Right lobe of liver (tissue), 6 donors: ENCODE data around the gene OPN1MW. TPM values are rescaled to one million over a fixed set of nuclear protein-coding genes. Genes with fewer than 3 reads are reported as not detected.
"Not testable (repeated sequence)": the region's sequence is repeated elsewhere in the genome, so short reads cannot be mapped to it uniquely, and the experiment has no call there.

Experiments
- ATAC-seq, 4 donors: fragments of 200-7000 bp; cut with Tn5 transposase; one replicate each; pipeline ENCODE4 v1.9.1; 2020; ENCODE audit warnings: mild to moderate bottlenecking in 4 of 4, moderate library complexity in 4 of 4
- DNase-seq, 3 donors: peaks; one replicate each; pipeline ENCODE4 v3.0.0-alpha.2; 2020
- H3K27ac ChIP-seq, 3 donors: fragments of 200-600 bp; one replicate each; pipeline ENCODE4 v1.8.0; 2022
- H3K27me3 ChIP-seq, 2 donors: fragments of 200-600 bp; one replicate each; pipeline ENCODE4 v1.8.0; 2022
- H3K36me3 ChIP-seq, 4 donors: fragments of 200-600 bp; sonication (generic) in 1 of 4; one replicate each; pipeline versions ENCODE4 v1.5.1 to v1.8.0; 2017 to 2022; ENCODE audit warnings: control low read depth in 1 of 4
- H3K4me1 ChIP-seq, 4 donors: fragments of 200-600 bp; sonication (generic) in 1 of 4; one replicate each; pipeline versions ENCODE4 v1.5.1 to v1.8.0; 2017 to 2022; ENCODE audit warnings: control low read depth in 1 of 4
- H3K4me3 ChIP-seq, 3 donors: fragments of 200-600 bp; one replicate each; pipeline ENCODE4 v1.8.0; 2022
- H3K9me3 ChIP-seq, 4 donors: fragments of 200-600 bp; sonication (generic) in 1 of 4; one replicate each; pipeline versions ENCODE4 v1.5.1 to v1.8.0; 2017 to 2022; ENCODE audit warnings: control low read depth in 1 of 4
- POLR2A ChIP-seq: fragments of 450-650 bp; IDR thresholded peaks from one replicate; pipeline ENCODE4 v1.6.1; 2017; ENCODE audit warnings: antibody characterized with exemption, mild to moderate bottlenecking
- WGBS: methylation state at CpG from one replicate; pipeline ENCODE4 v1.1.6; 2018; ENCODE audit warnings: low coverage, low lambda C conversion rate; ENCODE audit not compliant: insufficient coverage; ENCODE audit errors: missing lambda C conversion rate; 5-methylcytosine and 5-hydroxymethylcytosine counted together
- intact Hi-C, 2 donors: fragments of 100-400 bp; cut with DNase I; formaldehyde crosslinking; loops; one replicate each; pipeline versions ENCODE4 v1.11.2 to v1.14.1; 2022
- long read RNA-seq: library from polyadenylated mRNA; unstranded; transcript quantifications from one replicate; pipeline ENCODE4 v2.0.0, GENCODE V29; 2019
- total RNA-seq, 6 experiments: library from RNA; depleted of rRNA in 2 of 6; stranded (reverse); fragments of >200 nt in 2 of 6; fragmentation: NEBNext Ultra II Directional in 3 of 6; extraction: Animal tissue kit (Norgen Biotek cat#: 25700) in 3 of 6; gene quantifications; one replicate each; pipeline versions ENCODE4 v1.1.0 to v1.2.4, GENCODE V29; 2016 to 2023
- TF ChIP-seq, protein P1 (sequence below), 4 donors: fragments of 200-600 bp in 3 of 4; fragments of 450-650 bp in 1 of 4; IDR thresholded peaks; one replicate each; pipeline versions ENCODE4 v1.5.1 to v1.8.0; 2016 to 2022; ENCODE audit warnings: antibody characterized with exemption in 4 of 4, mild to moderate bottlenecking in 2 of 4
- donor health status: DM: no; HTN: yes; CAD: no.
- donor health status: DM: no; HTN: no; CAD: no.
- donor health status: DM: no; HTN: no; CAD: no.
- donor health status: DM: no; HTN: yes; CAD: no.
- donor health status: DM: no; HTN: yes; CAD: no.

Gene OPN1MW
- total RNA-seq: not detected
- long read RNA-seq: 0 reads

- H3K4me1 ChIP-seq, ATAC-seq, H3K27ac ChIP-seq, intact Hi-C loops, H3K4me3 ChIP-seq, H3K9me3 ChIP-seq, H3K36me3 ChIP-seq, DNase-seq, H3K27me3 ChIP-seq: not testable (repeated sequence)
- WGBS: no CpG with 5 or more reads among the region's 14 CpGs
Observed at GRCh38 chrX:154182296-154182695, at the start of gene OPN1MW. OPN1MW (plus strand) TSS chrX:154182596; CDS start chrX:154182678, 82 bp downstream.

GRCh38 chrX:154135458-154136229 is 46.8 kb upstream of the OPN1MW start:
- no peak overlapping the region for H3K27ac ChIP-seq
- H3K27me3 ChIP-seq: no peaks in the 10 kb centered on the region
- H3K9me3 ChIP-seq: no peaks in the 10 kb centered on the region
- no peak for ATAC-seq
- H3K4me1 ChIP-seq: no peaks in the 10 kb centered on the region
- no peak overlapping the region for H3K4me3 ChIP-seq
- intact Hi-C loops: no loop called here
- TF ChIP-seq, protein P1, sequence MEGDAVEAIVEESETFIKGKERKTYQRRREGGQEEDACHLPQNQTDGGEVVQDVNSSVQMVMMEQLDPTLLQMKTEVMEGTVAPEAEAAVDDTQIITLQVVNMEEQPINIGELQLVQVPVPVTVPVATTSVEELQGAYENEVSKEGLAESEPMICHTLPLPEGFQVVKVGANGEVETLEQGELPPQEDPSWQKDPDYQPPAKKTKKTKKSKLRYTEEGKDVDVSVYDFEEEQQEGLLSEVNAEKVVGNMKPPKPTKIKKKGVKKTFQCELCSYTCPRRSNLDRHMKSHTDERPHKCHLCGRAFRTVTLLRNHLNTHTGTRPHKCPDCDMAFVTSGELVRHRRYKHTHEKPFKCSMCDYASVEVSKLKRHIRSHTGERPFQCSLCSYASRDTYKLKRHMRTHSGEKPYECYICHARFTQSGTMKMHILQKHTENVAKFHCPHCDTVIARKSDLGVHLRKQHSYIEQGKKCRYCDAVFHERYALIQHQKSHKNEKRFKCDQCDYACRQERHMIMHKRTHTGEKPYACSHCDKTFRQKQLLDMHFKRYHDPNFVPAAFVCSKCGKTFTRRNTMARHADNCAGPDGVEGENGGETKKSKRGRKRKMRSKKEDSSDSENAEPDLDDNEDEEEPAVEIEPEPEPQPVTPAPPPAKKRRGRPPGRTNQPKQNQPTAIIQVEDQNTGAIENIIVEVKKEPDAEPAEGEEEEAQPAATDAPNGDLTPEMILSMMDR (IDR thresholded peaks at IDR 0.05): no peak
- TF ChIP-seq POLR2A: no peak
- no peak for DNase-seq
- H3K36me3 ChIP-seq: no peaks in the 10 kb centered on the region
- 51% methylated on average over 5 of the region's 7 CpGs for WGBS

GRCh38 chrX:154136627-154137161 is 45.7 kb upstream of the OPN1MW start:
- ATAC-seq: peak; percentile 92 to 97 (median 93)
- Histone ChIP-seq H3K4me1 (no peaks in the 10 kb centered on the region), H3K27ac (peak overlapping the region in 2 of 3 donors; percentile 28 to 41), H3K27me3 (no peaks in the 10 kb centered on the region), H3K4me3 (peak overlapping the region in 2 of 3 donors; percentile 34 to 43), H3K36me3 (no peaks in the 10 kb centered on the region), H3K9me3 (no peaks in the 10 kb centered on the region)
- no peak for TF ChIP-seq POLR2A
- TF ChIP-seq, protein P1 (IDR thresholded peaks at IDR 0.05): peak; percentile 58 to 70 (median 68)
- 26% methylated on average over 25 of the region's 44 CpGs for WGBS
- peak; percentile 60 to 76 (median 72) for DNase-seq
- intact Hi-C loops: no loop called here

- no peak overlapping the region for H3K27ac ChIP-seq
- no peaks in the 10 kb centered on the region for H3K27me3 ChIP-seq
- intact Hi-C loops: no loop called here
- no peaks in the 10 kb centered on the region for H3K4me1 ChIP-seq
- H3K36me3 ChIP-seq: no peaks in the 10 kb centered on the region
- no peak overlapping the region for H3K4me3 ChIP-seq
- 69% methylated on average over 7 of the region's 10 CpGs for WGBS
- peak in 1 of 3 donors; percentile 23 for DNase-seq
- TF ChIP-seq POLR2A: no peak
- TF ChIP-seq, protein P1 (IDR thresholded peaks at IDR 0.05): no peak
- H3K9me3 ChIP-seq: no peaks in the 10 kb centered on the region
- ATAC-seq: no peak
Observed at GRCh38 chrX:154138857-154139256, 43.5 kb upstream of the OPN1MW start.

DNA sequence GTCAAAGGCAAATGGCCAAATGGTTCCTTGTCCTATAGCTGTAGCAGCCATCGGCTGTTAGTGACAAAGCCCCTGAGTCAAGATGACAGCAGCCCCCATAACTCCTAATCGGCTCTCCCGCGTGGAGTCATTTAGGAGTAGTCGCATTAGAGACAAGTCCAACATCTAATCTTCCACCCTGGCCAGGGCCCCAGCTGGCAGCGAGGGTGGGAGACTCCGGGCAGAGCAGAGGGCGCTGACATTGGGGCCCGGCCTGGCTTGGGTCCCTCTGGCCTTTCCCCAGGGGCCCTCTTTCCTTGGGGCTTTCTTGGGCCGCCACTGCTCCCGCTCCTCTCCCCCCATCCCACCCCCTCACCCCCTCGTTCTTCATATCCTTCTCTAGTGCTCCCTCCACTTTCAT is 42.2 kb upstream of the OPN1MW start:
- intact Hi-C loops: no loop called here

More for the DNA sequence above, 42.2 kb upstream of the OPN1MW start:
- Histone ChIP-seq H3K4me1 (no peaks in the 10 kb centered on the region), H3K9me3 (no peaks in the 10 kb centered on the region), H3K27me3 (no peaks in the 10 kb centered on the region), H3K4me3 (no peak overlapping the region), H3K36me3 (no peaks in the 10 kb centered on the region), H3K27ac (no peak overlapping the region)
- no peak for DNase-seq
- no peak for TF ChIP-seq POLR2A
- TF ChIP-seq, protein P1 (IDR thresholded peaks at IDR 0.05): no peak
- 59% methylated on average over 3 of the region's 12 CpGs for WGBS
- no peak for ATAC-seq
